ENCODE data around the gene SPOCD1. TPM values are rescaled to one million over a fixed set of nuclear protein-coding genes. Genes with fewer than 3 reads are reported as not detected.

Gene SPOCD1
- polyA plus RNA-seq, 3 donors: not detected

GRCh38 chr1:31837451-31838158 is 21.8 kb upstream of the SPOCD1 start:
- intact Hi-C loops (cut with micrococcal nuclease): no loop called here
- H3K4me3 ChIP-seq (replicated peaks in 1 of 3; ENCODE audit: low read depth in 2 of 3, low read length in 3 of 3): no peak overlapping the region
- no peak overlapping the region for H3K9ac ChIP-seq (ENCODE audit: insufficient read depth, low read length, poor library complexity, severe bottlenecking)
- Mint-ChIP-seq H3K4me1 (peaks cover 14% of the 10 kb centered on the region), H3K9me3 (peaks cover 0 to 3% (median 0%) of the 10 kb centered on the region in 7 donors), H3K27ac (peak overlapping the region in 1 of 7 donors; percentile 35), H3K27me3 (ENCODE audit: low read depth in 3 of 3) (peaks cover 0 to 2% (median 1%) of the 10 kb centered on the region in 3 donors), H3K4me3 (no peak overlapping the region), H3K36me3 (no peaks in the 10 kb centered on the region)
- TF ChIP-seq, protein P1, sequence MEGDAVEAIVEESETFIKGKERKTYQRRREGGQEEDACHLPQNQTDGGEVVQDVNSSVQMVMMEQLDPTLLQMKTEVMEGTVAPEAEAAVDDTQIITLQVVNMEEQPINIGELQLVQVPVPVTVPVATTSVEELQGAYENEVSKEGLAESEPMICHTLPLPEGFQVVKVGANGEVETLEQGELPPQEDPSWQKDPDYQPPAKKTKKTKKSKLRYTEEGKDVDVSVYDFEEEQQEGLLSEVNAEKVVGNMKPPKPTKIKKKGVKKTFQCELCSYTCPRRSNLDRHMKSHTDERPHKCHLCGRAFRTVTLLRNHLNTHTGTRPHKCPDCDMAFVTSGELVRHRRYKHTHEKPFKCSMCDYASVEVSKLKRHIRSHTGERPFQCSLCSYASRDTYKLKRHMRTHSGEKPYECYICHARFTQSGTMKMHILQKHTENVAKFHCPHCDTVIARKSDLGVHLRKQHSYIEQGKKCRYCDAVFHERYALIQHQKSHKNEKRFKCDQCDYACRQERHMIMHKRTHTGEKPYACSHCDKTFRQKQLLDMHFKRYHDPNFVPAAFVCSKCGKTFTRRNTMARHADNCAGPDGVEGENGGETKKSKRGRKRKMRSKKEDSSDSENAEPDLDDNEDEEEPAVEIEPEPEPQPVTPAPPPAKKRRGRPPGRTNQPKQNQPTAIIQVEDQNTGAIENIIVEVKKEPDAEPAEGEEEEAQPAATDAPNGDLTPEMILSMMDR (IDR thresholded peaks at IDR 0.05): no peak
- DNase-seq: no peak
- no peak overlapping the region for H3K27ac ChIP-seq (ENCODE audit: low read depth in 1 of 2, low read length in 2 of 2)
- WGBS (ENCODE audit: insufficient coverage): 77% methylated on average over 4 of the region's 9 CpGs
- H2AFZ ChIP-seq (ENCODE audit: insufficient read depth, low read depth, low read length, poor library complexity, severe bottlenecking): no peak overlapping the region
- H3K9me3 ChIP-seq (replicated peaks in 1 of 2; ENCODE audit: control insufficient read depth in 1 of 2, insufficient read depth in 1 of 2, low read length in 2 of 2): no peaks in the 10 kb centered on the region
- H3K4me1 ChIP-seq (ENCODE audit: control insufficient read depth in 1 of 2, insufficient read depth in 2 of 2, low read length in 2 of 2): peaks cover 0 to 8% of the 10 kb centered on the region in 2 donors
- no peaks in the 10 kb centered on the region for H3K79me2 ChIP-seq (ENCODE audit: insufficient read depth, low read length)
- no peaks in the 10 kb centered on the region for H4K20me1 ChIP-seq (ENCODE audit: insufficient read depth, low read length)
- H3K4me2 ChIP-seq (replicated peaks; ENCODE audit: extremely low read depth, low read length, poor library complexity, severe bottlenecking): no peak overlapping the region
- H3K36me3 ChIP-seq (replicated peaks in 1 of 2; ENCODE audit: control insufficient read depth in 1 of 2, insufficient read depth in 2 of 2, low read length in 2 of 2): no peaks in the 10 kb centered on the region
- no peaks in the 10 kb centered on the region for H3K27me3 ChIP-seq (ENCODE audit: control insufficient read depth in 2 of 2, insufficient read depth in 2 of 2, low read length in 2 of 2)

GRCh38 chr1:31836638-31837037 is 20.8 kb upstream of the SPOCD1 start:
- H3K27ac ChIP-seq (ENCODE audit: low read depth in 1 of 2, low read length in 2 of 2): no peak overlapping the region
- 88% methylated on average over 5 of the region's 5 CpGs for WGBS (ENCODE audit: insufficient coverage)
- H3K36me3 ChIP-seq (replicated peaks in 1 of 2; ENCODE audit: control insufficient read depth in 1 of 2, insufficient read depth in 2 of 2, low read length in 2 of 2): no peaks in the 10 kb centered on the region
- H3K27ac Mint-ChIP-seq: no peak overlapping the region
- no peak overlapping the region for H2AFZ ChIP-seq (ENCODE audit: insufficient read depth, low read depth, low read length, poor library complexity, severe bottlenecking)
- peaks cover 14% of the 10 kb centered on the region for H3K4me1 Mint-ChIP-seq
- H3K36me3 Mint-ChIP-seq: no peaks in the 10 kb centered on the region
- no peak overlapping the region for H3K4me3 Mint-ChIP-seq
- intact Hi-C loops (cut with micrococcal nuclease): no loop called here
- no peaks in the 10 kb centered on the region for H4K20me1 ChIP-seq (ENCODE audit: insufficient read depth, low read length)
- no peaks in the 10 kb centered on the region for H3K79me2 ChIP-seq (ENCODE audit: insufficient read depth, low read length)
- peaks cover 0 to 2% (median 0%) of the 10 kb centered on the region in 7 donors for H3K9me3 Mint-ChIP-seq
- H3K9me3 ChIP-seq (replicated peaks in 1 of 2; ENCODE audit: control insufficient read depth in 1 of 2, insufficient read depth in 1 of 2, low read length in 2 of 2): no peaks in the 10 kb centered on the region
- no peak for DNase-seq
- peaks cover 0 to 8% of the 10 kb centered on the region in 2 donors for H3K4me1 ChIP-seq (ENCODE audit: control insufficient read depth in 1 of 2, insufficient read depth in 2 of 2, low read length in 2 of 2)
- H3K27me3 Mint-ChIP-seq (ENCODE audit: low read depth in 3 of 3): peaks cover 0 to 2% (median 1%) of the 10 kb centered on the region in 3 donors
- no peak overlapping the region for H3K4me3 ChIP-seq (replicated peaks in 1 of 3; ENCODE audit: low read depth in 2 of 3, low read length in 3 of 3)
- TF ChIP-seq, protein P1 (IDR thresholded peaks at IDR 0.05): no peak
- H3K27me3 ChIP-seq (ENCODE audit: control insufficient read depth in 2 of 2, insufficient read depth in 2 of 2, low read length in 2 of 2): no peaks in the 10 kb centered on the region
- H3K9ac ChIP-seq (ENCODE audit: insufficient read depth, low read length, poor library complexity, severe bottlenecking): no peak overlapping the region
- H3K4me2 ChIP-seq (replicated peaks; ENCODE audit: extremely low read depth, low read length, poor library complexity, severe bottlenecking): no peak overlapping the region

Data from CD14-positive monocyte (primary cell).